ENCODE results near the gene HTR1D. TPM values are rescaled to one million over a fixed set of nuclear protein-coding genes. Genes with fewer than 3 reads are reported as not detected.
A peak's percentile ranks its signal among the peaks of the same experiment; 100 is the strongest.

Gene HTR1D
- total RNA-seq, 1 donor, result not detected

DNA sequence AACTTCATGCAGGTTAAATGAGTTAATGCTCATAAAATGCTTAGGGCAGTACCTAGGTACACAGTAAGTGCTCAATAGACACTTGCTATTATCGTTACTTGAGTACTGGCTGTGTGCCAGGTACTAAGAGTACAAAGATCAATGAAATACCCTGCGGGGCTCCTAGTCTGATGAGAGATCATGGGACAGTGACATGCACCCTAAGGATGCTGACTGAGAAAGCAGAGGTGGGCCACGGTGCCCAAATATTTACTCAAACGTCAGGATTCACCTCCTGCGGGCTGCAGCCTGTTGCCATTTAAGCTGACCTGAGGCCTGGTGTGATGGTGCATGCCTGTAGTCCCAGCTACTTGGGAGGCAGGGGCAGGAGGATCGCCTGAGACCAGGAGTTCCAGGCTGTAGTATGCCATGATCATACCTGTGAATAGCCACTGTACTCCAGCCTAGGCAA is 28.8 kb downstream of the HTR1D start:
- no peak for DNase-seq (ENCODE audit: low read depth in 2 of 3, low spot score in 2 of 3)

DNA sequence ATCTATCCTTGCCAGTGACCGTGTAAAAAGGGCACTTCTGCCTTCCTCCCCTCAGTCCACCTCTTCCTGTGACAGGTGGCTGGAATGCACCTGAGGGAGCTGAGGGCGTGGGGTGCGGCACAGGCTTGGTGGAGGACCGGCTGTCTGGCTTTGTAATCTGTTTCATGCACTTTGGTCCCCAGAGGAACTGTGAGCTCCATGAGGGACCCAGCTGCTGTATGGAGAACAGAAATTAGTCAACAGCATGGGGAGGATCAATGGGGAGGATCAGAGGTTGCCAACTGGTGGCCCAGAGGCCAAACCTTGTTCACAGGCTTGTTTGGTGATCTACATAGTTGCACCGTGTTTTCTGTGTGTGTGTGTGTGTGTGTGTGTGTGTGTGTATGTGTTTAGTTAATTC is 29.7 kb downstream of the HTR1D start:
- no peak for DNase-seq (ENCODE audit: low read depth in 2 of 3, low spot score in 2 of 3)

- DNase-seq (ENCODE audit: low read depth in 2 of 3, low spot score in 2 of 3), result no peak
Observed at GRCh38 chr1:23185381-23185780, 31.9 kb downstream of the HTR1D start.

- DNase-seq (ENCODE audit: low read depth in 2 of 3, low spot score in 2 of 3), result peak in 2 of 3 donors; percentile 49 to 64
Observed at GRCh38 chr1:23184212-23184934, 32.9 kb downstream of the HTR1D start.

GRCh38 chr1:23179862-23180261 is 37.4 kb downstream of the HTR1D start:
- DNase-seq (ENCODE audit: low read depth in 2 of 3, low spot score in 2 of 3), result no peak

DNA sequence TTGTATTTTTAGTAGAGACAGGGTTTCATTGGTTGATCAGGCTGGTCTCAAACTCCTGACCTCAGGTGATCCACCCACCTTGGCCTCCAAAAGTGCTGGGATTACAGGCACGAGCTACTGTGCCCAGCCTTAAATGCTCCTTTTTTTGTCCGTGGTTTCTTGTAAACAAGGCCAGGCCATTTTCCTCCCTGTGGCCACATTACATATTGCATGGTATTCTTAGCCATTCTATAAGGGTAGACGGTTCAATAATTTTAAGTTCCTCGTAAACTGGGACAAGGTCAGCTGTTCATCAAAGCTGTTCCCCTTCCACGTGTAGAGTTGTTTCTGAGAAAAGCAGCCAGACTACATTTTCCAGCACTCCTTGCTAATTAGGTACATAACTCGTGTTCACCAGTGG is 38.4 kb downstream of the HTR1D start:
- DNase-seq (ENCODE audit: low read depth in 2 of 3, low spot score in 2 of 3), result peak in 2 of 3 donors; percentile 40 to 52

DNA sequence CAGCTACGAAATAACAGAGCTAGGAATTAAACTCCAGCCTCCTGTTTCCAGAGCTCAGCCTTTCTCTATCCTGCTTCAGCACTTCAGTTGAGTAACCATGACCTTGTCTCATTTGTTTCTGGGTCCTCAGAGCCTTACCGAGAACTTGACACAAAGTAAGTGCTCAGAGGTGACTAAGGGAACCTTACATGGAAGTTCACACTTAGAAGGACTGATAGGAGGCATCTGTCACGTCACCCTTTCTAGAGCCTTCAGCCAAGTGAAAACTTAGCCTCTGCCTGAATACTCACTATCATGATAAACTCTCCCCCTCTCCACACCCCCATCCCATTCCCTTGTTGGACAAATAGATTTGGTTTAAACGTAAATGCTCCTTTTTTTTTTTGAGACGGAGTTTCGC is 38.9 kb downstream of the HTR1D start:
- no peak for DNase-seq (ENCODE audit: low read depth in 2 of 3, low spot score in 2 of 3)

DNA sequence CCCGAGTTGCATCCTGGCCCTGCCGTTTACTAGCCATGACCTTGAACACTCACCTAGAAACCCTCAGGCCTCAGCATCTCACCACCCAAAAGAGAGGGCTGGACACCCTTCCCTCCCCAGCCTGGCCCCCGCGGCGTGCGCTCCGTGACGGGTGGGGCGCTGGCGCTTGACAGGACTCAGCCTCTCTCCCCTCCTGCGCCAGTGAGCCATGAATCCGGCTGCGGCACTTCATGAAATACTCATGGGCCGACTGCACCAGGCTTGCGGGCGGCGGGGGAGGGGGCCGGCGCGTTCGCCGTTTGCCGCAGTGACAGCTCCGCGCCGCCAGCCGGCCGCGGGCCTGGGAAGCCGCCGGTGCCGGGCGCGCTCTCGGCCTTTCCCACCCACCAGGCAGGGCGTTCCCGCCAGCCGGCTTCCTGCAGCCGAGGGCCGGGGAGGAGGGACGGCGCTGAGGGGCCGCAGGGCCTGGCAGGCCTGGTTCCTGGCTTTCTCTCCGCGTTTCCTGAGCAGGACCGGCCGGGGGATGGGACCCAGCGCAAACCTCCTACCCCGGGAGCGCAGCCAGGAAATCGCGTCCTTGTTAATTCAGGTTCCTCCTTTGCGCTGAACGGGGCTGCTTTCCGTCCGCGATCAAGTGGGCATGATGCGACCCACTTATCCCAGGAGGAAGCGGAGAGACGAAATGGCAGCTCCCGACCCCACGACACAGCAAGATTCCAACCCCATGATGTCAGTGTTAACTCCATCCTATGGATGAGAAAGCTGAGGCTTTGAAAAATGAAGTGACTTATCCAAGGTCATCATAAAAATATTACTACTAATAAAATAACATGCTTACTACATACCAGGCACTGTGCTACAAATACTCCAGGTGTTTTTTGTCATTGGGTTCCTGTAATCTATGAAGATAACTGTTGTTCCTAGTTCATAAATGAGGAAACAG is 39.6 kb downstream of the HTR1D start:
- DNase-seq (ENCODE audit: low read depth in 2 of 3, low spot score in 2 of 3), result peak in 2 of 3 donors; percentile 77 to 78

DNA sequence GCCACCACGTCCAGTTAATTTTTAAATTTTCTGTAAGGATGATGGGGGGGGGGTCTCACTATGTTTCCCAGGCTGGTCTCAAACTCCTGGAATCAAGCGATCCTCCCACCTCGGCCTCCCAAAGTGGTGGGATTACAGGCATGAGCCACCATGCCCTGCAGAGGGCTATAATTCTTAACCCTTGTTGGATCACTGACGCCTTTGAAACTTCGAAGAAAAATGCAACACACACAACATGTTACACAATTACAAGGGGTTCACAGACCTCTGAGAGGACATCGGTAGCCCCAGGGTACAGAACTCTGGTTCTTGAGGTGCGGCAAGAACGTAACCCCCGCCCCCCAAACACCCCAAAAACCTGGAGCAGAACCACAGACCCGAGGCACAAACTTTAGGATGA is 40.3 kb downstream of the HTR1D start:
- no peak for DNase-seq (ENCODE audit: low read depth in 2 of 3, low spot score in 2 of 3)

- DNase-seq (ENCODE audit: low read depth in 2 of 3, low spot score in 2 of 3), result peak in 1 of 3 donors; percentile 10
Observed at GRCh38 chr1:23174426-23175110, 42.7 kb downstream of the HTR1D start.

DNA sequence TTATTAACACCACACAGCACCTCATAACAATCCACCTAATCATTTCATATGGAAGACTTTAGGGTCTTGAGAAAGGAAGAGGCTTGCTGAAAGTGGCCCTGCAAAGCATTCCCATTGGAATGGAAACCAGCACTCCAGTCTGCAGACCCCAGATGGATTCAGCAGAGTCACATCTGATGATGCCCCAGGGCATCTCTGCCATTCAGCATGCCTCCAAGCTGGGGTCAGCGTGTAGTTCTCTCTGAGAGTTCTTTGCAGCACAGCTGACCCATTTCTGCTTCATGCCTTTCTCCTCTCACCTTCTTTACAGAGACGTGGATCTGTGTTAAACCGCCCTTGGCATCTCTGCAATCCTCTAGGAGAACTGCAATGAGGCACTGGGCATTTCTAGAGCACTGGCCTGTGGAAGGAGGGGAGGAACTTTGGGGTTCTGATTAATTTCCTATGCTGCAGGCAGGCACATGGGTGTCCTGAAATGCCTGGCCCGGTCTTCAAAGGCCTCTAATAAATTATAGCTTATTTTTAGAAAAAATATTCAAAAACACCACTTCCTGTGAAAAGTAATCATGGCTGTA is 46.0 kb downstream of the HTR1D start:
- DNase-seq (ENCODE audit: low read depth in 2 of 3, low spot score in 2 of 3), result no peak

DNA sequence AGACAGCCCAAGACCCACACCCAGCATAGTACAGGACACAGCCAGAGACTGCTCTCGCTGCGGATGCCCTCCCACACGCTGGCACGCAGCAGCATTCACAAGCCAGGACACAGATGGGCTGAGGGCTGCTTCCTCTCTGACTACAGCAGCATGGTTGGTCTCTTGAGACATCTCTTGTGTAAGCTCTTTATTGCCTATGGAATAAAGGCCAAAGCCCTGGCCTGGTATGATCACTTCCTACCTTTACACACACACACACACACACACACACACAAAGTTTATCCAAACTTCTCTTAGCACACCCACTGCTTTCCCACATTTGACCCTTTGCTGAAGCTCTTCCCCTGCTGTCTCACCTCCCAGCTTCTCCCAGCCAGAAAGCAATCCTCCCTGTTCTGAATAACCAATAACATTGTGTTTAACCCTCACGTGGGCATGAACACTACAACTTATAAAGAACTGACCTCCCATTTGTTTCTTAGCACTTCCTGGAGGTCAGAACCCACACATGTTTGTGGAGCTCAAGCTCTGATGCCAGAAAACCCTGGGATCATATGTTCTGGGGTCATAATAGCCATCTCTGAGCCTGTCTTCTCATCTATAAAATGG is 47.5 kb downstream of the HTR1D start:
- peak in 2 of 3 donors; percentile 86 to 97 for DNase-seq (ENCODE audit: low read depth in 2 of 3, low spot score in 2 of 3)

DNA sequence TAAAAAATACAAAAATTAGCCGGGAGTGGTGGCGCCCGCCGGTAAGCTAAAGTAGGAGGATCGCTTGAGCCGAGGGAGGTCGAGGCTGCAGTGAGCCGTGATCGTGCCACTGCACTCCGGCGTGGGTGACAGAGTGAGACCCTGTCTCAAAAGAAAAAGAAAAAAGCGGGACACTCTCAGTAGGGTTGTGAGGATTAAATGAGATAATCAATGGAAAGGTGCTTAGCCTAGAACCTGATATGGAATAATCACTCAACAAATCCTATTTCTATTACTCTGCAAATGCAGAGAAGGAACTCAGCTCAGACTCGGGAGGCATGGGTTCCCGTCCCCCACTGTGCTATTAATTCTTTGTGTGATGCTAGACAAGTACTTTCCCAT is 48.1 kb downstream of the HTR1D start:
- DNase-seq (ENCODE audit: low read depth in 2 of 3, low spot score in 2 of 3), result no peak

- peak; percentile 74 to 84 (median 82) for DNase-seq (ENCODE audit: low read depth in 2 of 3, low spot score in 2 of 3)
Observed at GRCh38 chr1:23168445-23169194, 48.7 kb downstream of the HTR1D start, which contains the start of gene LUZP1. Gene LUZP1 (minus strand): TSS chr1:23168856.

- DNase-seq (ENCODE audit: low read depth in 2 of 3, low spot score in 2 of 3), result no peak
Observed at GRCh38 chr1:23168079-23168444, 49.2 kb downstream of the HTR1D start.

DNA sequence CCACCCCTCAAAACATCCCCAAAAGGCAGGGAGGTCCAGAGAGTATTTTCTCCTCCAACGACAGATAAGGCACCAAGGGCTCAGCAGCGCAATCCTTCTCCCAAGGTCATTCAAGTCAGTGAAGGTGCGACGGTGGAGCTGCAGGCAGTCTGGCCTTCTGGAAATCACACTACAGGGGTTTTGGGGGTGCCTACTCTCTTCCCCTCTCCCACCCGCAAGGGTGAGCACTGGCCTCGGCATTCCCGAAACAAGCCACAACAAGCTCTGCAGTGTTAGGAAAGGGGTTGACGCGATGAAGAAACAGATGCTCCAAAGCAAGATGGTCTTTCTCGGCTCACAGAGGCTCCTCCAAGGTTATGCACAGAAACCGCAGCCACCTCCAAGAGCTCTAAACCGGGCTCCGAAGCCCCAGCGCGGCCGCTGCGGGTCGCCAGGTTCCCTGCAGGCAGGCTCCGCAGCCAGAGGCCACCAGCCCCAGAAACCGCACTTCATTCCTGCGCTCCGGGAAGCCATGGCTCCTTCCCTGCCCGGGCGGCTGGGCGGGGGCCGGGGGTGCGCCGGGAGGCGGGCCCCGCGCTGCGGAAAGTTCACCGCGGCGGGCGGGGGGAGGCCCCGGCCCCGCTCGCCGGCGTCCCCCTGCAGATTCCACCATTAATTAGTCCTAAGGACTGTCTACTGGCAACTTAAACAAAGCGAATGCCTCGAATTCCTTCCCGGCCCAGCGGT is 49.8 kb downstream of the HTR1D start:
- DNase-seq (ENCODE audit: low read depth in 2 of 3, low spot score in 2 of 3), result peak in 2 of 3 donors; percentile 42 to 52

DNA sequence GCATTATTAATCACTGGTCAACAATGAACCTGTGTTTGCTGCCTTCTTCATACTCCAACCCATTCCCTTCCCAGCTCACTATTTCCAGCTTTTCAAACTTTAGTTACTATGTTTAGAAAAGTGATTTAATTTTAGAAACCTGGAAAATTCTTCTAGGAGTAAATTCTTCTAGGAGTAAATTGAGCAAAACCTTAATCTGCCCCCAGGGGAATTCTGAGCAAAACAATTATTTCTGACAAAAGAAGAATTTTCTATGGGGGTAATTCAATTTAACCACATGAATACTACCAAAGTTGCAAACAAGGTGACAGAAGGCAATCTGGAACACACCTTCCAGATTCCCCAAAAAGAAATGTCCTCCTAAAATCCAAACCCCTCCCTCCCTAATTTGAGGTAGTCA is 50.4 kb downstream of the HTR1D start:
- no peak for DNase-seq (ENCODE audit: low read depth in 2 of 3, low spot score in 2 of 3)

DNA sequence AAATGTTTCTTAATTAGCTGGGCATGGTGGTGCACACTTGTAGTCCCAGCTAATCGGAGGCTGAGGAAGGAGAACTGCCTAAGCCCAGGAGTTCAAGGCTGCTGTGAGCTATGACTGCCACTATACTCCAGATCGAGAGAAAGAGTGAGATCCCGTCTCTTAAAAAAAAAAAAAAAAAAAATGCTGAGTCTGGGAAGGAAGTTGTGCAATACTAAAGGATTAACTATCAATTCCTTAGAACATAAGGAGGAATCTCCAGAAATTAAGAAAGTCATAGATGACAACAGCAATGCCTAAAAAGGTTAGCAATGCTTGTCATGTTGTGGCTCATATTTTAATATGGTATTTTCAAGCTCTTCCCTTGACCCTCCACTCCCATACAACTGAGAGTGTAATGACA is 53.9 kb downstream of the HTR1D start:
- no peak for DNase-seq (ENCODE audit: low read depth in 2 of 3, low spot score in 2 of 3)
